HG02852 (cell line): ENCODE measurements around the gene FZR1.
"Not testable (repeated sequence)": the region's sequence is repeated elsewhere in the genome, so short reads cannot be mapped to it uniquely, and the experiment has no call there.

Experiments used
- ATAC-seq: cut with Tn5 transposase; IDR thresholded peaks from one replicate; pipeline ENCODE4 v1.9.1; 2021; ENCODE audit warnings: mild to moderate bottlenecking, moderate library complexity; ENCODE audit not compliant: unreplicated experiment

Gene FZR1

DNA sequence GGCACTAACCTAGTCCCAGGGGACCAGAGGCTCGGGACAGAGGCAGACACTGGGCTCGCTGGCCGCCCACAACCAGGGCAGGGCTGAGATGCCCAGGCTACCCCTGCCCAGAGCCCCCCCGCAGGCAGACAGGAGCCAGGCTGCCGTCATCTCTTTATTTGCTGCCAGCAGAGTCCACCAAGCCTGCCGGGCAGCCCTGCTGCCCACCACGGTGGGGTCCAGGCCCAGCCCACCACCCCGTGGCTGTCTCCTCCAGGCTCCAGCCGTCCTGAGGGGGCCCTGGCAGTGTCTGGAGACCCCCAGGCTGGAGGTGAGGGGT is 37.9 kb downstream of the FZR1 start:
- ATAC-seq: no peak

DNA sequence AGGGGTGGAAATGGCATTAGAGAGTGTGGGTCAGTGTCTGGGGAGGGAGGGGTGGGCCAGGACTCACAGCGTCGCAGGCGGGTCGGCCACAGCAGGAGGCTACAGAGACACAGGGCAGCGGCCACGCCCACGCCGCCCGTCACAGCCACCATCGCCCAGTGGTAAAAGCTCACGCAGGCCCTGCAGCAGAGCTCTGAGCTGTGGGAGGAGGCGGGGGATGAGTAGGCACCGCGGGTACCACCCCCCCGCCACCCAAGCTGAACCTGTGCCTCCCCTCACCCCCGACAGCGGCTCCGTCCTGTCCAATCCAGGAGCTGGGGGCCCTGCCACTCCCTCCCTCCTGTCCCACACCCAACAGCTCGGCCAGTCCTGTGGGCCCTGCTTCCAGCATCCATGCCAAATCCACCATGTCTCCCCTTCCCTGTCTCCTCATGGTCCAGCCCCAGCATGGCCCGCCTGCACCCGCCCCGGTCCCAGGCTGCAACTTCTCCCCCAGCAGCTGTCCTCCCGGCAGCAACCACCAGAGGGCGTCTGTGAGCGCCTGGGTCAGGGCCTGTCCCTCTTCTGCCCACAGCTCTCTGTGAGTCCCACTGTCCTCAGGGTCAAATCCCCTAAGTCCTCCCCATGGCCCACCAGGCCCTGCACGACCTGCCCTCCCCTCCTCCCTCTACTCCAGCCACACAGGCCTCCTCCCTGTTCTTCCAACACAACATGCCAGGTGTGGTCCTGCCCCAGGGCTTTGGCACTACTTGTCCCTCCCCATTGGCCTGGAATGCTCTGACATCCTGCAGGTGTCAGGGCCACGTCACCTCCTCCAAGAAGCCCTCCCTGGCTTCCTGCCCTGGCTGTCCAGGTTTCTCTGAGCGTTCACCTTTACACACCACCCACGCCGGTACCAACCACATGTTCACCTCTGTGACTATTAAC is 38.9 kb downstream of the FZR1 start:
- ATAC-seq: no peak

- no peak for ATAC-seq
These were observed 39.5 kb downstream of the FZR1 start for GRCh38 chr19:3545669-3546034.

- no peak for ATAC-seq
These were observed 40.0 kb downstream of the FZR1 start for GRCh38 chr19:3546119-3546518.

GRCh38 chr19:3547301-3547731 is 41.2 kb downstream of the FZR1 start:
- no peak for ATAC-seq

DNA sequence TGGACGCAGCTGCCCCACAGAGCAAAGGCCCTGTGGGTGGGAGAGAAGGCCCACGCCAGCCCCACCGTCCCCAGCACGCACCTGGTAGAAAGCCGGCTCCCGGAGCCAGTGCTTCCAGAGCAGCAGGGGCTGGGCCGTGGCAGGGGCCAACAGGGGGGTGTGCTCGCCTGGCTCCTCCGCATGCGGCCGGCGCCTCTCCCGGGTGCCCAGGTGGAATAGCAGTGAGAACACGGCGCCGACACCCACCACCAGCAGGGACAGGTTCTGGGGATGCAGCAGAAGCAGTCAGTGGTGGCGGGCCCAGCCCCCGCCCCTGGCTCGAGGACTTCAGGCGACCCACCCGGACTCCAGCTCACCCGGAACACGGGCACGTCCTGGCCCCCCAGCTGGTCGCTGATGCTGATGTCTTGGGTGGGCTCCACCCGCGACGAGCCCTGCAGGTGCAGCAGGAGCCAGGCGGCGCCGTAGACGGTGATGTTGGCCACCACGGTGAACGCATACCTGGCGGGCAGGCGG is 41.7 kb downstream of the FZR1 start:
- ATAC-seq: no peak

- no peak for ATAC-seq
These were observed 42.5 kb downstream of the FZR1 start for GRCh38 chr19:3548606-3549005.

- ATAC-seq: no peak
These were observed 43.7 kb downstream of the FZR1 start for GRCh38 chr19:3549816-3550215.

- no peak for ATAC-seq
These were observed 45.1 kb downstream of the FZR1 start for GRCh38 chr19:3550947-3551791.

DNA sequence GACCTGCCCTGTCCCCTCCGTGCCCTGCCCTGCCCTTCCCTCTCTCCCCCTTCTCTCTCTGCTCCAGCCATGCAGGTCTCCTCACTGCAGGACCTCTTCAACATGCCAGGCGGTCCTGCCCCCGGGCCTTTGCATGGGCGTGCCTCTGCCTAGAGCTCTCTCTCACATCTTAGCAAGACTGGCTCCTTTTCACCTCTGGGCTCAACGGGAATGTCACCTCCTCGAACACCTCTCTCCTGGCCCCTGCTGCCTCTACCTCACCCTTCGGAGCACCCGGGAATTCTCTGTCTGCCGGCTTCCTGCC is 45.6 kb downstream of the FZR1 start:
- no peak for ATAC-seq

GRCh38 chr19:3554254-3555083 is 48.4 kb downstream of the FZR1 start:
- no peak for ATAC-seq

DNA sequence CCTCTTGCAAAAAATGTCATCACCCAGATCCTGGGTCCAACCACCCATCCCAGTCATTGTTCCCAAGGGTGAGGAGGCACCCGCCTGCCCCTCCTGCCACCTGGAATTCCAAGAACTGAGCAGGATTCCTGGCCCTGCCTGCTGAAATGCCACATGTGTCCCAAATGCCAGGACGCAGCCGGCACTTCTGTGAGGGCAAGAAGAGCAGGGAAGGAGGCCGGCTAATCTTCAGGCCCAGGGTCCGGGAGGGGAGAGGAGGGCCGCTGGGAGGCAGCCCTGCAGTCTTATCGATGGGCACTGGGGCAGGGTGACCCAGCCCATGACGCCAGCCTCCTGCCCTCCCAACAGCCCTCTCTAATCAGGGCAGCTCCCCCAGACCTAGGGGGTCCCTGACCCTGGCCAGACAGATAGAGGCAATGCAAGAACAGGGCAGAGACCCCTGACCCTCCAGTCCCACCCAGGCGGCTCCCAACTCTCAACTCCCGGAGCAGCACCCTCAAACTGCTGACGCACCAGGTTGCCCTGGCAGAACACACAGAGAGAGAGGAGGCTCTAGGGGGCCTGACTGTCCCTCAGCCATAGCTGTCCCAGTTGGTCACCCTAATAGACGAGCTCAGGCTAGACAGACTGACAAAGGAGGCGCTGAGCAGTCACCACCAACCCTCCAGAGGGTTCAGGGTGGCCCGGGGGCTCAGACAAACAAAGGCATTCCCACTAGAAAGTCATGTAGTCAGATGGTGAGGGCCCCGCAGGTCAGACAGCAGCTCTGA is 49.7 kb downstream of the FZR1 start:
- no peak for ATAC-seq

GRCh38 chr19:3556423-3556977 is 50.4 kb downstream of the FZR1 start:
- no peak for ATAC-seq

DNA sequence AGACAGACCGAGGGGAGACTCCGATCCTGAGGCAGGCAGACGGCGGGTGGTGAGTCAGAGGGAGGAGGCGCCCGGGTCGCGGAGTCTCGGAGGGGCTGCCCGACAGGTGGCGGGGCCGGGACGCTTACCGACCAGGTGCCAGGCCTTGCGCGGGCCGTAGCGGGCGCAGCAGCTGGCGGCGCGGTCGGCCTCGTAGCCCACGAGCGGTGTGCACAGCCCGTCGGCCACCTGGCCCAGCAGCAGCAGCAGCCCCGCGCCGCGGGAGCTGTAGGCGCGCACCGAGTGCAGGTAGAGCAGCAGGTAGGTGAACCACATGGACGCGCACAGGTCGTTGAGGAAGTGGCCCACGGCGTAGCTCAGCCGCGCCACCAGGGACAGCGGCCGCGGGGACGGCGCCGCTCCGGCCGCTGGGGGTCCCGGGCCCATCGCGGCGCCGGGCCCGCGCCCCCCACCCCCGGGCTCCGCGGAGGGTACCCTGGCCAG is 50.9 kb downstream of the FZR1 start:
- ATAC-seq: peak; percentile 28

GRCh38 chr19:3557461-3558248 is 51.5 kb downstream of the FZR1 start, which contains the start of gene MFSD12:
MFSD12 (minus strand) TSS chr19:3557586; CDS start chr19:3557403, 183 bp downstream.
- ATAC-seq: peak; percentile 81

DNA sequence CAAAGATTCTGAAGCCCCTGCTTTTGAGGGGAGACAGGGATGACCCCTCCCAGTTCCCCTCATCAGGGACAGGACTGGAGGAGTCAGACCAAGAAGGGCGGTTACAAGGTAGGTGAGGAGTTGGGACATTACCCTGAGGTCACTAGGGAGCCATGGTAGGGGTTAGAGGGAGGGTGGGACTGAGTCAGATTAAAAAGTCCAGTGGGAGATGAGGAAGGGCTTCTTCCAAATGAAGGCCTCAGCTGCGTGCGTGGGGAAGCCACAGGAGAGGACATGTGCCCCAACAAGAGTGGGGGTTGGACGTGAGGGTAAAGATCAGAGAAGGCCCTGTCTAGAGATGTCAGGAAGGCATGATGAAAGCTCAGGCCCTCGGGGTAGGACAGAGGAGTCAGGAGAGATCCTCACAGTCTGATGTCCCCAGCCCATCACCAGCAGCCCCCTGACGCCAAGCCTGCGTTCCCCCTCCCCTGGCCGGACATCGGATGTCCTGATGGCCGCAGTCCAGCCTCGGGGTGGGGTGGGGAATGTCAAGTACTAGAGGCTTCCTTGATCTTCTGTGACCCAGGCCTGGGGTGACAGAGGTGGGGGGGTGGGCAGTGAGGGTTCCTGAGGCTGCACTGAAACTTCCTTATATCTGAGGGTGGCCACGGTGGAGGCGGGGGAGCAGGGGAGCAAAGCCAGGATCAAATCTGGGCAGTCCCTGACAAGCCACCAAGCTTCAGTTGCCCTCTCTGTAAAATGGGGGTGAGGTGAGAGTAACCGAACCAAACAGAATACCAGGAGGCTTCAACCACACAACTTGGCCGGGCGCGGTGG is 57.8 kb downstream of the FZR1 start:
- ATAC-seq: no peak

GRCh38 chr19:3565139-3565538 is 59.0 kb downstream of the FZR1 start:
- no peak for ATAC-seq

DNA sequence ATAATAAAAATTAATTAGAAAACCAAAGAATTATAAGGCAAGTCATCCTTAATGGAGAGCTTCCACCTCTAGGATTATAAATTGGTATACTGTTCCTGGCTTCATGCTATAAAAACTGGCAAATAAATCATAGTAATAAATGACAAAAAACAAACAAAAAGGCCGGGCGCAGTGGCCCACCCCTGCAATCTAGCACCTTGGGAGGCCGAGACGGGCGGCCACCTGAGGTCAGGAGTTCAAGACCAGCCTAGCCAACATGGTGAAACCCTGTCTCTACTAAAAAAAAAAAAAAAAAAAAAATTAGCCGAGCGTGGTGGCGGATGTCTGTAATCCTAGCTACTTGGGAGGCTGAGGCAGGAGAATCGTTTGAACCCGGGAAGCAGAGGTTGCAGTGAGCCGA is 63.9 kb downstream of the FZR1 start:
- ATAC-seq: not testable (repeated sequence)
